B cell (primary cell): Measurements from ENCODE around the gene AK8. TPM values are rescaled to one million over a fixed set of nuclear protein-coding genes. Genes with fewer than 3 reads are reported as not detected.

ENCODE experiments used
- ATAC-seq: fragments of 200-7000 bp; cut with Tn5 transposase; one replicate; pipeline ENCODE4 v1.10.0; 2021; ENCODE audit warnings: low read depth, mild to moderate bottlenecking, moderate number of reproducible peaks, moderate library complexity
- CTCF ChIA-PET: fragments of 350-600 bp; sonication (Branson Sonifier 250); formaldehyde crosslinking; loops from one replicate; lab custom pipeline; 2021; ENCODE audit warnings: antibody characterized with exemption, inconsistent platforms; lab: Charles Lee
- POLR2A ChIA-PET: fragments of 350-600 bp; sonication (Branson Sonifier 250); formaldehyde crosslinking; loops from one replicate; lab custom pipeline; 2021; ENCODE audit warnings: antibody characterized with exemption; lab: Charles Lee
- DNase-seq: peaks from one replicate; pipeline ENCODE4 v3.0.0; 2013
- H2AFZ ChIP-seq: 2 replicates; pipeline ENCODE4 v1.6.1; 2012; ENCODE audit warnings: mild to moderate bottlenecking, low read depth, low read length; ENCODE audit not compliant: insufficient read depth, poor library complexity, severe bottlenecking
- H3K27ac ChIP-seq, 2 donors: 1 replicate in 1 of 2; 2 replicates in 1 of 2; pipeline ENCODE4 v1.5.1; 2012 to 2013; ENCODE audit warnings: low read length in 2 of 2, mild to moderate bottlenecking in 2 of 2, moderate library complexity in 1 of 2
- H3K27me3 ChIP-seq, 4 experiments: fragments of 200-600 bp in 1 of 4; sonication (generic) in 1 of 4; replicated peaks in 1 of 4; 1 replicate in 2 of 4; 2 replicates in 2 of 4; pipeline versions ENCODE4 v1.6.1 to v1.7.0; 2013 to 2016; ENCODE audit warnings: low read length in 3 of 4, mild to moderate bottlenecking in 2 of 4, mixed read lengths in 1 of 4, moderate library complexity in 1 of 4; ENCODE audit not compliant: insufficient read depth in 4 of 4, control insufficient read depth in 3 of 4; ENCODE audit errors: control extremely low read depth in 1 of 4
- H3K36me3 ChIP-seq, 2 experiments: replicated peaks in 1 of 2; 1 replicate in 1 of 2; 2 replicates in 1 of 2; pipeline versions ENCODE4 v1.6.1 to v1.7.1; 2013; ENCODE audit warnings: low read length in 1 of 2; ENCODE audit not compliant: insufficient read depth in 2 of 2, control insufficient read depth in 1 of 2; ENCODE audit errors: control extremely low read depth in 1 of 2, extremely low read depth in 1 of 2
- H3K4me1 ChIP-seq, 2 donors: fragments of 200-600 bp in 1 of 2; sonication (generic) in 1 of 2; 1 replicate in 1 of 2; 2 replicates in 1 of 2; pipeline versions ENCODE4 v1.5.1 to v1.6.1; 2013 to 2017; ENCODE audit warnings: low read length in 2 of 2; ENCODE audit not compliant: control insufficient read depth in 2 of 2, insufficient read depth in 2 of 2
- H3K4me2 ChIP-seq: replicated peaks from 2 replicates; pipeline ENCODE3; 2012; ENCODE audit warnings: mild to moderate bottlenecking, low read depth, low read length; ENCODE audit not compliant: poor library complexity, severe bottlenecking
- H3K4me3 ChIP-seq, 5 experiments: fragments of 200-600 bp in 1 of 5; sonication (generic) in 1 of 5; 1 replicate in 3 of 5; 2 replicates in 2 of 5; pipeline versions ENCODE4 v1.5.1 to v1.7.0; 2011 to 2016; ENCODE audit warnings: low read length in 4 of 5, mild to moderate bottlenecking in 4 of 5, low read depth in 2 of 5, control low read depth in 1 of 5, moderate library complexity in 1 of 5; ENCODE audit not compliant: insufficient read depth in 1 of 5; ENCODE audit errors: control extremely low read depth in 1 of 5, extremely low read depth in 1 of 5
- H3K79me2 ChIP-seq: fragments of 200-600 bp; sonication (generic); one replicate; pipeline ENCODE4 v1.6.0; 2016; ENCODE audit warnings: low read length; ENCODE audit not compliant: control insufficient read depth, insufficient read depth
- H3K9ac ChIP-seq: fragments of 200-600 bp; sonication (generic); 2 replicates; pipeline ENCODE4 v1.6.1; 2017; ENCODE audit warnings: mild to moderate bottlenecking, low read length, moderate library complexity
- H3K9me3 ChIP-seq, 3 donors: one replicate each; pipeline versions ENCODE4 v1.6.1 to v1.7.1; 2013; ENCODE audit warnings: low read length in 2 of 3; ENCODE audit not compliant: control insufficient read depth in 2 of 3, insufficient read depth in 1 of 3; ENCODE audit errors: control extremely low read depth in 1 of 3
- H4K20me1 ChIP-seq: 2 replicates; pipeline ENCODE4 v1.6.0; 2012; ENCODE audit warnings: mild to moderate bottlenecking, low read length; ENCODE audit not compliant: insufficient read depth, control insufficient read depth, poor library complexity, severe bottlenecking
- H3K27ac Mint-ChIP-seq: one replicate; pipeline ENCODE4 v1.8.0; 2021; ENCODE audit warnings: mixed read lengths
- H3K27me3 Mint-ChIP-seq: one replicate; pipeline ENCODE4 v1.8.0; 2021; ENCODE audit warnings: mixed read lengths
- H3K4me1 Mint-ChIP-seq: one replicate; pipeline ENCODE4 v1.8.0; 2021; ENCODE audit warnings: mixed read lengths
- H3K4me3 Mint-ChIP-seq: one replicate; pipeline ENCODE4 v1.8.0; 2021; ENCODE audit warnings: mixed read lengths
- H3K9me3 Mint-ChIP-seq: one replicate; pipeline ENCODE4 v1.8.0; 2022; ENCODE audit warnings: mixed read lengths; ENCODE audit not compliant: insufficient read depth
- EZH2 ChIP-seq: IDR thresholded peaks from 2 replicates; pipeline ENCODE4 v1.6.1; 2012; ENCODE audit warnings: borderline replicate concordance, low read depth, mild to moderate bottlenecking, moderate library complexity, low read length; ENCODE audit not compliant: insufficient read depth, poor library complexity, severe bottlenecking
- WGBS: methylation state at CpG from one replicate; pipeline ENCODE4 v1.1.5; 2013; ENCODE audit warnings: missing lambda C conversion rate; ENCODE audit not compliant: insufficient coverage; 5-methylcytosine and 5-hydroxymethylcytosine counted together
- intact Hi-C: fragments of 100-400 bp; cut with micrococcal nuclease; formaldehyde crosslinking; loops from one replicate; pipeline ENCODE4 v1.10.0; 2022
- polyA plus RNA-seq: library from polyadenylated mRNA; depleted of rRNA; stranded (reverse); fragments of >200 nt; gene quantifications from 2 replicates; pipeline ENCODE4 v1.2.3, GENCODE V29; 2012
- total RNA-seq, 2 donors: library from RNA; stranded (reverse); fragments of 120-200 nt in 1 of 2; gene quantifications; 1 replicate in 1 of 2; 2 replicates in 1 of 2; pipeline versions ENCODE4 v1.2.3 to v1.2.4, GENCODE V29; 2013 to 2022
- TF ChIP-seq, protein P1 (sequence below): fragments of 200-600 bp; IDR thresholded peaks from one replicate; pipeline ENCODE4 v1.8.0; 2022; ENCODE audit warnings: antibody characterized with exemption, mild to moderate bottlenecking

Gene AK8
- total and polyA plus RNA-seq, 2 donors (not counting 1 experiment from before 2014, with no cell fraction given) = 1.9 to 8.6 TPM

DNA sequence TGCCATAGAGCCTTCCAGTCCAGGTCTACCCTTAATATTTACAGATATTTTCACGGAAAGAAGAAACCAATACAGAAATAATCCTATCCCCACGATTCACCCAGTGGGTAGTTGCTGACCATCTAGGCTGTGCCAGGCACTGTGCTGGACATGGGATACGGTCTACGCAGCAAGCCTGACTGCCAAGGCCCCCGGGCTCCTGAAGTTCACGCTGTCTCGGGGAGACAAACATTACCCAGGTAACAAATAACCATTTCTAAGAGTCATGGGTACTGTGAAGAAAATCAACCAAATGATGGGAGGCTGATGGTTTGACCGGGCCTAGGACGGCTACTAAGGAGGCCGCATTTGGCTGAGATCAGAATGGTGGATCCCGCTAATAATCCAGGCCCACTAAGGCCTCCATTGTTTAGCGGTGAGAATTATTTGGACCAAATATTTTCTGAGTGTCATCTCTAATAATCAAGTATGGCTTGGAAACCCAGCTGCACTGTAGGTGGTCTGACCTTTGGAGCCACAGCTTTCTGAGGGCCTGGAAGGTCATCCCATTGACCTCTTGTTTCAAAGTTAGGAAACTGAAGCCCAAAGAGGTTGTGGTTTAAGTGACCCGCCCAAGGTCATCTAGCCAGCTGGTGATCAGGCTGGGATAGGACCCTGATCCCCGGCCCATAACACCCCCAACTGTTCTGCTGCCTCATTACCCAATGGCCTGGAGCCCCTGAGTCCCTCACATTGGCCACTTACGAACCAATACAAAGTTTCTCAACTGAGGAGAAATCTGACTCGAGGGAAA, 82.4 kb downstream of the AK8 start:
- H3K9me3 ChIP-seq = no peaks in the 10 kb centered on the region
- 92% methylated on average over 10 of the region's 16 CpGs for WGBS
- no peaks in the 10 kb centered on the region for H3K36me3 ChIP-seq
- peaks cover 4% of the 10 kb centered on the region for H3K4me1 Mint-ChIP-seq
- H3K27me3 Mint-ChIP-seq = peaks cover 38% of the 10 kb centered on the region
- H4K20me1 ChIP-seq = no peaks in the 10 kb centered on the region
- no peaks in the 10 kb centered on the region for H3K79me2 ChIP-seq
- peaks cover 0 to 13% (median 0%) of the 10 kb centered on the region in 4 experiments for H3K27me3 ChIP-seq
- H2AFZ ChIP-seq = no peak overlapping the region
- H3K4me1 ChIP-seq = peaks cover 4 to 6% of the 10 kb centered on the region in 2 donors
- no peak for ATAC-seq
- no peak overlapping the region for H3K4me3 Mint-ChIP-seq
- no peak overlapping the region for H3K4me3 ChIP-seq
- ChIA-PET CTCF (interaction anchor here (1.7 to 1.9 kb wide), 2 partner anchors 126 to 289 kb away, joined by 4 read pairs; partner anchors contain the start of genes DDX31 and GTF3C4), POLR2A (interaction anchor here (0.6 kb wide), 1 partner anchor 386 kb away, joined by 4 read pairs; the partner anchor contains the start of gene CFAP77)
- H3K4me2 ChIP-seq = no peak overlapping the region
- no peak overlapping the region for H3K27ac ChIP-seq
- no peak overlapping the region for H3K9ac ChIP-seq
- DNase-seq = no peak
- intact Hi-C loops = no loop called here
- TF ChIP-seq, protein P1, sequence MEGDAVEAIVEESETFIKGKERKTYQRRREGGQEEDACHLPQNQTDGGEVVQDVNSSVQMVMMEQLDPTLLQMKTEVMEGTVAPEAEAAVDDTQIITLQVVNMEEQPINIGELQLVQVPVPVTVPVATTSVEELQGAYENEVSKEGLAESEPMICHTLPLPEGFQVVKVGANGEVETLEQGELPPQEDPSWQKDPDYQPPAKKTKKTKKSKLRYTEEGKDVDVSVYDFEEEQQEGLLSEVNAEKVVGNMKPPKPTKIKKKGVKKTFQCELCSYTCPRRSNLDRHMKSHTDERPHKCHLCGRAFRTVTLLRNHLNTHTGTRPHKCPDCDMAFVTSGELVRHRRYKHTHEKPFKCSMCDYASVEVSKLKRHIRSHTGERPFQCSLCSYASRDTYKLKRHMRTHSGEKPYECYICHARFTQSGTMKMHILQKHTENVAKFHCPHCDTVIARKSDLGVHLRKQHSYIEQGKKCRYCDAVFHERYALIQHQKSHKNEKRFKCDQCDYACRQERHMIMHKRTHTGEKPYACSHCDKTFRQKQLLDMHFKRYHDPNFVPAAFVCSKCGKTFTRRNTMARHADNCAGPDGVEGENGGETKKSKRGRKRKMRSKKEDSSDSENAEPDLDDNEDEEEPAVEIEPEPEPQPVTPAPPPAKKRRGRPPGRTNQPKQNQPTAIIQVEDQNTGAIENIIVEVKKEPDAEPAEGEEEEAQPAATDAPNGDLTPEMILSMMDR = no peak
- no peak for TF ChIP-seq EZH2
- H3K9me3 Mint-ChIP-seq = no peaks in the 10 kb centered on the region
- no peak overlapping the region for H3K27ac Mint-ChIP-seq

DNA sequence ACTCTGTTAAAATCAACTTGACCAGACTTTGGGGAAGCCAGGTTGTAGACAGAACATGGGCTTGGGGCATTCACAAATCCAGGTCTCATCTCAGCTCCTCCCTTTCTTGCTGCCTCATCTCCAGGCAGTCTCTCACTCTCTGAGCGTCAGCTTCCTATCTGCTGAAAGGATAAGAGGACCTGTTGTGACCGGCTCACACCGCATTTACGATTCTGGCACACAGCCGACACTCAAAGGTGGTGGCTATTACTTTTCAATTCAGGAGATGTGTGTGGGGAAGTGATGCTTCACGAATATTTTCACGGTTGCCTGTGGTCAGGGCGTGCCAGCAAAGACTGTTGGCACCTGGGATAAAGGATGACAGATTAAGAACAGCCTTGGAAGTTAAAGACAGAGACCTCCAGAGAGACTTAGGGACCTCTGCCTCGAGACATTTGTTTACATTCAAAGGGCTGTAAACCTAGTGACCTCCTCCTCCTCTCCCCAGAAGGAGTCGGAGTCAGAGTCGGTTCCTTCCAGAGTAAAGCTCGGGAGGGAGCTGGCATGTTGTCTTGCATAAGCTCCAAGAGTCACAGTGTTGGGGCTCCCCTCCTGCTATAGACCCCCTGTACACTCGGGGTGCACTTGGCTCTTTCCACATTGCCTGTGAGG, 83.2 kb downstream of the AK8 start:
- TF ChIP-seq, protein P1 = no peak
- no peak for TF ChIP-seq EZH2
- Histone ChIP-seq H3K4me1 (peaks cover under 1% of the 10 kb centered on the region in 2 donors), H3K79me2 (no peaks in the 10 kb centered on the region), H3K27me3 (peaks cover 0 to 10% (median 0%) of the 10 kb centered on the region in 4 experiments), H3K36me3 (no peaks in the 10 kb centered on the region), H3K9me3 (no peaks in the 10 kb centered on the region), H3K4me2 (no peak overlapping the region), H3K27ac (no peak overlapping the region), H3K9ac (no peak overlapping the region), H2AFZ (no peak overlapping the region), H3K4me3 (no peak overlapping the region), H4K20me1 (no peaks in the 10 kb centered on the region)
- Mint-ChIP-seq H3K4me3 (no peak overlapping the region), H3K9me3 (no peaks in the 10 kb centered on the region), H3K27me3 (peaks cover 32% of the 10 kb centered on the region), H3K27ac (no peak overlapping the region), H3K4me1 (no peaks in the 10 kb centered on the region)
- ATAC-seq (no peak), DNase-seq (no peak)
- POLR2A ChIA-PET = no interaction called here
- WGBS = 28% methylated on average over 11 of the region's 13 CpGs
- CTCF ChIA-PET = interaction anchor here (0.9 to 1.9 kb wide), 3 partner anchors 125 to 288 kb away, joined by 3 to 4 read pairs (median 4); partner anchors contain the start of genes DDX31 and GTF3C4
- intact Hi-C loops = no loop called here
